HG03159 (cell line): ENCODE results near the gene NAA35.
"Not testable (repeated sequence)": the region's sequence is repeated elsewhere in the genome, so short reads cannot be mapped to it uniquely, and the experiment has no call there.

Experiments
- ATAC-seq: cut with Tn5 transposase; IDR thresholded peaks from one replicate; pipeline ENCODE4 v1.9.1; 2021; ENCODE audit warnings: mild to moderate bottlenecking, moderate library complexity; ENCODE audit not compliant: unreplicated experiment

NAA35 gene

GRCh38 chr9:85940832-85941621 lies at the start of gene NAA35:
NAA35 (plus strand) TSS chr9:85941146; CDS start chr9:85942160, 1,014 bp downstream.
- ATAC-seq: peak; percentile 91

GRCh38 chr9:85892401-85892800 lies 48.5 kb upstream of the NAA35 start:
- ATAC-seq: no peak

- no peak for ATAC-seq
These were observed 45.3 kb upstream of the NAA35 start for GRCh38 chr9:85895685-85896084.

- ATAC-seq: no peak
These were observed 43.1 kb upstream of the NAA35 start for GRCh38 chr9:85897848-85898247.

GRCh38 chr9:85898332-85898731 lies 42.6 kb upstream of the NAA35 start:
- no peak for ATAC-seq

GRCh38 chr9:85899388-85899787 lies 41.6 kb upstream of the NAA35 start:
- ATAC-seq: no peak

GRCh38 chr9:85900504-85901201 lies 40.3 kb upstream of the NAA35 start:
- no peak for ATAC-seq

GRCh38 chr9:85904975-85905374 lies 36.0 kb upstream of the NAA35 start:
- ATAC-seq: no peak

- no peak for ATAC-seq
These were observed 35.0 kb upstream of the NAA35 start for GRCh38 chr9:85905957-85906356.

- ATAC-seq: no peak
These were observed 31.6 kb upstream of the NAA35 start for GRCh38 chr9:85909390-85909789.

- ATAC-seq: no peak
These were observed 26.8 kb upstream of the NAA35 start for GRCh38 chr9:85914108-85914507.

GRCh38 chr9:85917756-85918155 lies 23.2 kb upstream of the NAA35 start:
- no peak for ATAC-seq

- no peak for ATAC-seq
These were observed 15.5 kb upstream of the NAA35 start for GRCh38 chr9:85925493-85925892.

GRCh38 chr9:85927076-85927475 lies 13.9 kb upstream of the NAA35 start:
- ATAC-seq: no peak

GRCh38 chr9:85931495-85931894 lies 9.5 kb upstream of the NAA35 start:
- no peak for ATAC-seq

- ATAC-seq: not testable (repeated sequence)
These were observed 5.0 kb upstream of the NAA35 start for GRCh38 chr9:85935950-85936349.

GRCh38 chr9:85940275-85940831 lies 593 bp upstream of the NAA35 start:
- ATAC-seq: no peak

GRCh38 chr9:85941622-85941940 lies 635 bp downstream of the NAA35 start:
- no peak for ATAC-seq

GRCh38 chr9:85941966-85942912 lies 1.3 kb downstream of the NAA35 start:
- ATAC-seq: no peak

- no peak for ATAC-seq
These were observed 2.2 kb downstream of the NAA35 start for GRCh38 chr9:85942913-85943709.
